Myocyte (in vitro differentiated cells): Measurements from ENCODE around the gene MOB3B. TPM values are rescaled to one million over a fixed set of nuclear protein-coding genes. Genes with fewer than 3 reads are reported as not detected.
A peak's percentile ranks its signal among the peaks of the same experiment; 100 is the strongest.
"Not testable (repeated sequence)": the region's sequence is repeated elsewhere in the genome, so short reads cannot be mapped to it uniquely, and the experiment has no call there.

Experiments
- DNase-seq: peaks from one replicate; pipeline ENCODE4 v3.0.0-alpha.2; 2012; ENCODE audit warnings: low read depth
- total RNA-seq: library from RNA; depleted of rRNA; stranded (reverse); fragments of >200 nt; gene quantifications from 2 replicates; pipeline ENCODE4 v1.2.3, GENCODE V29; 2014

Gene MOB3B
- total RNA-seq, 1 donor from 2014 or later = not detected

DNA sequence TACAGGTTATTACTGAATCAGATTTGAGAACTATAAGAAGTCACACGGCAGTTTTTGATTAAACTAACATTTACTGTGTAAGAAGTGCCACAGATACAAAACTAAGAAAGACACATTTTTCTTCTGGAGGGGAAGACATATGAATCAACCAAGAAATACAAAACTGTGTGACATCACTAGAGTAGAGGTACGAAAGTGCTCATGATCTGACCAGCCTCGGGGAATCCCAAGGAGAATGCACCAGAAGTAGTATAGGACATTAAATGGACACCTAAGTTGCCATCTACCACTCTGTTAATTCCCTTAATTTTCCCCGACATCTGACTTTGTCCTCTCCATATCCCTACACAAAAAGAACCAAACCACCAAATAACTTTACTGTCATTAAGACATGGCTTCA is 10.8 kb downstream of the MOB3B start:
- DNase-seq = no peak

- DNase-seq = no peak
Measured at GRCh38 chr9:27518006-27518405, 11.6 kb downstream of the MOB3B start.

- no peak for DNase-seq
Measured at GRCh38 chr9:27514551-27514950, 15.1 kb downstream of the MOB3B start.

- DNase-seq = no peak
Measured at GRCh38 chr9:27511771-27512170, 17.8 kb downstream of the MOB3B start.

- DNase-seq = no peak
Measured at GRCh38 chr9:27510780-27511179, 18.8 kb downstream of the MOB3B start.

GRCh38 chr9:27506981-27507380 is 22.6 kb downstream of the MOB3B start:
- no peak for DNase-seq

DNA sequence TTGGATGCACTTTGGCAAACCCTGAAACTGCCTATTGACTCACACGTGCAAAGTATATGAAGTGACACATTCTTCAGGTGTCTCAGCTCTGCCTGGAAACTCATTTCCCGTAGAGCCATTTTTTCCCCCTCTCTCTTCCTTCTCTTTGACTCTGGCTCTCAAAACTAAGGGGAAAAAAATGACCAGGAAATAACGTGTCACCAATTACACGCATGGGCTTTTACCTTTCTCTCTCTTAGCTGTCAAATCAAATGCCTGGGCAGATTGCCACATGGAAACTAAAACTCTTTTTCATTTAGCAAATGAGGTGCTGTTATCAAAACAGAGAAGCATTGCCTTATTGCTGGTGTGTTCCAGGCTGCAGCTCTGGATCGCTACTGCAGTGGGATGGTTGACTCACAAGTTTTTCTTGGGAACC is 23.9 kb downstream of the MOB3B start:
- no peak for DNase-seq

DNA sequence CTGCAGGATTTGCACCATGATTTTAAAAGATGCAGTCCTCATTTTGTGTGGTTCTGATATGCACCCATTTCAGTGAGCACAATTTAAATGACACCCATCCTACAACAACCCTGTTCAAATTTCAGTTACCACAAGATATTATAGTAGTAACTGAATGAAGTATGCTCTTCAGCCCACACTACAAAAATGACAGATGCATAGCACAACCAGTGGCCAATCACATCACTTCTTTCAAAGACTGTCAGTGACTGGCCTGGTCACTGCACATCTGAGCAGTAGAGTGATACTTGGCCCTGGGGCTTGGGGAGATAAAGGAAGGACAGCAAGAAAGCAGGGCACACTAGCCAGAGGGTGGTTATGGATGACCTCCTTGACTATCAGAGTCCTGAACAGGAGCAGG is 25.4 kb downstream of the MOB3B start:
- no peak for DNase-seq

- no peak for DNase-seq
Measured at GRCh38 chr9:27503623-27504022, 26.0 kb downstream of the MOB3B start.

GRCh38 chr9:27500902-27501301 is 28.7 kb downstream of the MOB3B start:
- DNase-seq = not testable (repeated sequence)

DNA sequence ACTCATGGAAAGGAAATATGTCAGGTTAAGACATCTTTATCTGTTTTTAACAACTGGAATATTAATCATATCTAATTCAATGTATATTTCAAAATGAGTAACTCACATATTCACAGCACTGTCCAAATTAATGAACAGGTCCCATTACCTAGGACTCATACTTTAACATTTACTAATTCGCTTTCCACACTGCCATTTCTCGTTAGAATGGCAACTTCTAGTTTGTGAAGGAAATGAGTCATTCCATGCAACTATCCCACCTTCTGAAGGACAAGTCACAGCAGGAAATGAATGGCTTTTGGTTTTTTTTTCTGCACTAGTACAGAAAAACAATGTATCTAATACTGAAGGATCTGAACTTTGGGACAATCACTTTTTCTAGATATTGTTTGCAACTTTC is 30.2 kb downstream of the MOB3B start:
- no peak for DNase-seq

DNA sequence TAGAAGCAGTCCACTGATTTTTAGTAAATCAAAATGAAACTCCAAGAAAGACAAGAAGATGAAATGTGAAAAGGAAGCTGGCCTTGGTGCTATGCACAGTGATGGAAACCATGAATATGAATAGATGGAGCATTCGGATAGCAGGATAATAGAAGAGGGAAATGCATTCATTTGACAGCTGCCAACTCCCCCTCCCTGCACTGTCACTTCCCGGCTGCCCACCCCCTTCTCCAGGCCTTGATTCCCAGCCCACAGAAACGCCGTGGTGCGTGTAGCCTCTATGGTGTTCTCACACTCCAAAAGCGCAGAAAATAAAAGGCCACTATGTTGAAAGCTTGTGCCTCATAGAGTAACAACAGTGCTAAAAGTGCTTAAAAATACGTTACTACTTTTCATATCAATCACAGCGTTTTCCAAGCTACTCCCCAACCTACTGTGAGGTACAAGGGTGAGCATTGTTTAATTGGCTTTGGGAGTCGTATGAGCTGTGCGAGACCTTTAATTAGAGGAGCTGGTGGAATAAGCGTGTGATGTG is 31.7 kb downstream of the MOB3B start:
- no peak for DNase-seq

DNA sequence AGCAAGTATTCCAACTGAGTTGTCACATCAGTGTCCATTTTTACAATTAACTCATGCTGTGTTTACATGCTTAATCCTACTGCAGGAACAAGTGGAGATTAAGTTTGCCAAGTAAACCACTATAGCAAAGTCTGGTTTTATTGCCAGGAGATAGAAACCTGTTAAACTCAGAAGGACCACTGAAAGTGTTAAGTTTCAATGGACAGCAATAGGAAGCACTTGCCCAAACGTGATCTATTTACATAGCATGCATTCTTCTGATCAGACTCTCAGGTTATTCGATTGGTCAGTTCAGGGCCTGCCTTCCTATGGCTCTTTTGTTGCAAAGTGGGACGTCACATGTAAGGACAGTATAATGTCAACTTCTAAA is 33.5 kb downstream of the MOB3B start:
- no peak for DNase-seq

DNA sequence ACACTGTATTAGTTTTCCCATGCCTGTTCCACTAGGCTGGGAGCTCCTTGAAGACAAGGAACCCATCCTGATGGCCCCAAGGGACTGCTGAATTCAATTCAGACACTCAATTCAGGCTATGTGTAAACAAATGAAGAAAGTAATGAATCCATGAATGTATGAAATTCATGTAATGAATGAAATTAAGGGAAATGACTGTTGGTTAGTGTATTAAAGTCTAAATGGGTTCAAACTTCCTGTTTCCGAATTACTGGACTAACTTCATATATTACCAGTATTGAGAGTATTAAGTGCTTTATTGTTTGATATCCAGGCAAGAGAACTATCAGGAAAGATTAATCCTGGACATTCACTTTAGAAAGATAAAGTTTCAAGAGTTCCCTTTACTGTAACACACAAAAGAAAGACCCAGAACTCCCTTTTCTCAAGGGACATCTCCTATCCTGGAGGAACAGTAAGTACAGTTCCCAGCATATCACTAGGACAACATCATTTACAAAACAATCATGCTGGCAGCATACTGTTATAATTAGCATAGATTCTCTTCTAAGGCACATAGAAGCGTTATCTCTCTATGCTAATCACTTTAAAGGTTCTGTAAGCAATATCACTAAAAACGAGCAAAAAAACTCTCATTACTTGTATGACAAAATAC is 34.0 kb downstream of the MOB3B start:
- DNase-seq = no peak

GRCh38 chr9:27491154-27491553 is 38.5 kb downstream of the MOB3B start:
- DNase-seq = no peak

GRCh38 chr9:27489087-27489876 is 40.3 kb downstream of the MOB3B start:
- DNase-seq = peak; percentile 14

- no peak for DNase-seq
Measured at GRCh38 chr9:27487927-27488326, 41.7 kb downstream of the MOB3B start.

DNA sequence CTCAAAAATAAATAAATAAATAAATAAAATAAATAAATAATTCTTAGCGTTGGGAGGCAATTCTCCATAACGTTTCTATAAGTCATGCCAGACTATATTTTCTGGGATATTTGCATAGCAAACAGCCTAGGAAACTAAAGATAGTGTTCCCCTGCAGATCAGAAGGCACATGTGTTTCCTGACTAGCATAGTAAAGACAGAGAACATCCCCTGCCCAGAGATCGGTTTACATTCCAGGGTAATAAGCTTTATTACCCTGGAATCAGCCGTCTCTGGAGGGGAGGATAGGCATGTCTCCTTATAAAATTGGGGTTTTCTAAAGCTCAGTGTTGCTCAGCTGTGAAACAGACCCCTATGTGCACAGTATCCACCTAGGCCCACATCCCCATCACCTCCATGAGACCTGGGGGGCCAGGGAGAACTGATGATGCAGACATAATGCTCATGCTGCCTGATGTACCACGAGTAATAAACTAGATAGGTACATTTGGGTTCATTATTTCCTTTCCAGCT is 42.4 kb downstream of the MOB3B start:
- DNase-seq = no peak

GRCh38 chr9:27485158-27485557 is 44.5 kb downstream of the MOB3B start:
- no peak for DNase-seq

- no peak for DNase-seq
Measured at GRCh38 chr9:27483576-27483975, 46.0 kb downstream of the MOB3B start.

- no peak for DNase-seq
Measured at GRCh38 chr9:27482709-27483108, 46.9 kb downstream of the MOB3B start.

DNA sequence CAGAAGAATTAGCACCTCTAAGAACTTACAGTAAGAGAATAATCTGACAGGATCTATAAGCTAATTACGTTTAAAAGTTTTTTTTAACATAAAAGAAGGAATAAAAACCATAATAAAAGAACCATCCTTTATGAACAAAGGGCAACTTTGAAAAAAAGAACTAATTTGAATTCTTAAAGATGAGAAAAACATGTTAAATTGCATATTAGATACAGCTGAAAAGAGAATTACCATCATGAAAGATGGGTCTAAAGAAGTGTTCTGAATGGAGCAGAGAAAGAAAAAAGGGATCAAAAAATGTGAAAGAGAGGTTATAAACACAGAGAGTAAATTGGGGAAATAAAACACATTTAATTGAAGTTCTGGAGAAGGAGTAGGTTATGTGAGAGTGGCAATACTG is 51.3 kb downstream of the MOB3B start:
- DNase-seq = no peak
